GM21515 (cell line): ENCODE measurements around the gene NRIP1.

Source experiments
- ATAC-seq: cut with Tn5 transposase; IDR thresholded peaks from one replicate; pipeline ENCODE4 v1.9.1; 2021; ENCODE audit not compliant: unreplicated experiment

The NRIP1 gene

GRCh38 chr21:15010645-15011044 is 54.2 kb downstream of the NRIP1 start:
- ATAC-seq, result no peak

DNA sequence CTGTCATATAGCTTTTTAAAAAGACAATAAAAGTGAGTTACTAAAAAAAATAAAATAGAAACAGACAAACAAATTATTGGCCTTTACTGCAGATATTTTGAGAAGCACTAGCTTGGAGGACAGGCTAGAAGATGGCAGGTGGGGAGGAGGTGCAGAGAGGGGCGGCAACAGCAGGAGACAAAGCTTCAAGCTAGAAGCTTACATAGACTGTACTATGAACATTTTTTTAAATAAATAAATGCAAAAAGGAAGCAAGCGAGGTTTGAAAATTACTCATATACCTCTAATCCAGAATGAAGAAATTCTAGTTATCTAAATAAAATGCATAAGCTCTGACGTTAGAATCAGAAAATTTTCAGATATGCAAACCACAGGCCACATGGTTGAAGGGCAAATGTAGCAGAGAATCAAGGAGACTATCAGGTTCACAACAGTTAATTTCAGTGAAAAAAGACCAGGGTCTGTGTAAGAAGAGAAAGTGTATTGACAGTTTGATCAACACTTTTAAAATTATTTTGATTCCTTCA is 54.9 kb downstream of the NRIP1 start:
- ATAC-seq, result no peak

- no peak for ATAC-seq
Measured at GRCh38 chr21:15007716-15008296, 57.0 kb downstream of the NRIP1 start.

GRCh38 chr21:15006594-15007230 is 58.1 kb downstream of the NRIP1 start:
- ATAC-seq, result no peak

DNA sequence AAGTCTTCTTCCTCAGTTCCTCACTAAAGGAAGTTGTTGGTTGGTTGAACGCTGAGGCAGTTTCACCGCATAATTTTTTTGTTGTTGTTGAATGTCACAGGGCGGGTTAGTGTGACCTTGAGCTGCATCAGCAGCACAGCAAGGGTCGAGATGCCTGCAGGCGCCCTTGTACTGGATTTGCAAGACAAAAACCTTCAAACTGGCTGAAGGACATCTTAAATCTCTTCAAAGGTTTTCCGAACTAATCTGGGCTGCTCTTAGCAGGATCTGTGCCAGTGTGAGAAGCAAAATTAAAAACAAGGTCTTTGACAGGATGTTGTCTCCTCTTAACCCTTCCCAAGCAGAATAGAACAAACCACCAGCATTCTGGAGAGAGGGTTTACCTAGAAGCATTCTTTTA is 59.4 kb downstream of the NRIP1 start:
- ATAC-seq, result no peak

DNA sequence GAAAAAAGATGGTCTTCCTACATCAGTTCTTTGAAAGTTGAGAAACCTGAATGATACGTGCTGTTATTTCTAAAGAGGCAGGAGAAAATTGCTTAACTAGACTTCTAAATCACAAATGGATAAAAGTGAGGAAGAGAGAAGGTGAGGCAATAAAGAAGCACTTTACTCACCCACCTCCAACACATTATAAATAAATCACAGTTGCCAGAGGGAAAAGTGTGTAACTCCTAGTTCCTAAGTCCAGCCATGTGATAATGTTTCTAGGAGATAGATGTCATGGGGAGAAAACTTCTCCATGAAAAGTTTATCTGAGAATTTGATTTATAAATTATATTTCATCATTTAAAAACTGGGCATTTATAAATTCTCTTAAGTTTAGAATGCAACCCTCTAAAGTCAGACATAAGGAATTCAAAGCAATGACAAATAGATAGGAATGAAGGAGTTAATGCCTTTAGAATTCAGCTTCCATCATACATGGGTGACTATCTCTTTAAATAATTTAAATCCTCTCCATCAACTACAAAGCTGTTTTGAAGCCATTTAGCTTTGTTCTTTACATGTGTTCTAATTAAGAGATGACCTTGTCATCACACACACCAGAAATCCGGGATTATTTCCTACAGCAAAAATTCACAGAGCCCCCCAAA is 60.0 kb downstream of the NRIP1 start:
- no peak for ATAC-seq

DNA sequence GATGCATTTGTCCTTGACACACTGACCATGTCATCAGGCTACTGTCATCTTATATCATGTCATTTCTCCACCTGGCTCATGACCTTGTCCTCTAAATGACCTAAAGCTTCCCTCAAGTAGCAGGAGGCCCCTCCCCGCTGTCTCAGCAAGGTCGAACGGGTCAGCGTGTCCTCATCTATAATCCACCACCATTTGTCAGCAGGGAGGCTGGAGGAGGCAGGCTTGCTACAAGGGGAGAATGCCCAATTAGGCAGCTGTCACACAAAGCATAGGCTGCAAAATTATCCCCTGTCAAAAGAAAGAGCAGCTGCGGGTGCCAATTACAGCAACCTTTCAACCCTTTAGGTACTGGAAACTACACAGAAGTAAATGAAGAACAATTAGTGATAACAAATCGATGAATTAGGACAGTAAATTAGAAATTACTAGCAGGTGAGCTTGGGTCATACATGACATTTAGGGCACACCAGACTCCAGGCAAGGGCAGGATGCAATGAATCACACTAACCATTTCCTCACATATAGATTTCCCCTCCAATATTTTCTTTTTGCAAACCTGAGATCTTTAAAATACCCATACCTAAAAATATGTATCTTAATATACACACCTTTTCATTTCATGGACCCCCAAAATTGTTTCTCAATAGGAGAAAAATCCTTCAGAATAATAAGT is 61.2 kb downstream of the NRIP1 start:
- no peak for ATAC-seq

DNA sequence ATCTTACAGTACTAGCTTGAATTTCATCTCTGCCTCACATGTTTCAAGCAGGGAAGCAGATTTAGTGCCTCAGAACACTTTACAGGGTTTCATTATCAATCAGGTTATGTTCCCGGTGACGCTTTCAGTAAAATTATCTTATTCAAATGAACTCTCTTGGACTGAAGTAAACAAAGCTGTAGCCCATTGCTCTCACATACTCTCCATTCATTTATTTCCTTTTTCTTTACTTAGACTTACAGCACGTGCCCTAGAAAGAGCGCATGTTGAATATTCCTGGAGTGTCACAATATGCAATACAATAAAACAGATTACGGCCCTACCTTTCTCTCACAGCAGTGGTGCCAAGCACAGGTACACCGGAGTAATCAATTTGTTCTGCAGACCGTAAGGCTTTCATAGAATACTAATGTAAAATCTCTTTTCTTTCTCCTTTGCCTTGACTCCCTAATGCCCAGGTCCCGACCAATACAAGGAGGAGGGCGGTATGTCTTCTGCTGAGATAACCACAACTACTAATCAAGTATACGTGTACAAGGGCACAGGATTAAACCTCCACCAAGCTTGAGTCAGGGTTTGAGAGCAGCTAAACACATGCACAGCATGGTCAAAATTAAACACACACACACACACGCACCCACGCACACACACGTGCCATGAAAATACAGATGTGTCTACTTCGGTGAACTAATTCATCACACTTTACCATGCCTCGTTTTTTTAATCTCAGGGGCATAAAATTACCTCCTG is 62.8 kb downstream of the NRIP1 start:
- ATAC-seq, result peak; percentile 60

DNA sequence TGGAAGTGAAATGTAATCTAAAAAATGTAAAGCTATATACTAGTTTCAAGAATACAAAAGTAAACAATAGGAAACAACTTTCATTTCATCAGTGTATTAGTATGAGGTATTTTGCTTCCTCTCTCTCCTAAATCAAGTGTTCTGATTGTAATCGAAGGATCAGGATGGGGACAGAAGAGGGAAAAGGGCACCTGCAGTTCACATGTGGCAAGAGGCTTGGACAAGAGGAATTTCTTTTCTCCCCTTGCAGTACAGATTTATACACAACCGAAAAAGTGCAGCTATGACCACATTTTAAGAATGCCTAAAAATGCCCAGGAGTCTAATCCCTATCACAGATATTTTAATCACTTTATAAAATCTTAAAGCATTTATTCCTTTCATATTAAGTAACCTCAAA is 63.7 kb downstream of the NRIP1 start:
- no peak for ATAC-seq

GRCh38 chr21:15000081-15000480 is 64.7 kb downstream of the NRIP1 start:
- ATAC-seq, result no peak

DNA sequence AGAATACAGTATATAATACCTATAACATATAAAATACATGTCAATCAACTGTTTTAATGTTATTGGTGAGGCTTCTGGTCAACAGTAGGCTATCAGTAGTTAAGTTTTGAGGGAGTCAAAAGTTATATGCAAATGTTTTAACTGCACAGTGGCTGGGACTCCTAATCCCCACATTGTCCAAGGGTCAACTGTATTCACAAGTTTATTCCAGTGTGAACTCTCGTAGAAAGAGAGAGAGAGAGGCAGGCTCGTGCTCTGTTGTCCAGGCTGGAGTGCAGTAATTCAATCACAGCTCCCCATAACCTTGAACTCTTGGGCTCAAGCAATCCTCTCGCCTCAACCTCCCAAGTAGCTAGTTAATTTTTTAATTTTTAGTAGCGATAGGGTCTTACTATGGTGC is 66.0 kb downstream of the NRIP1 start:
- no peak for ATAC-seq

- ATAC-seq, result no peak
Measured at GRCh38 chr21:14998336-14998735, 66.5 kb downstream of the NRIP1 start.

- no peak for ATAC-seq
Measured at GRCh38 chr21:14995695-14996490, 68.9 kb downstream of the NRIP1 start.

DNA sequence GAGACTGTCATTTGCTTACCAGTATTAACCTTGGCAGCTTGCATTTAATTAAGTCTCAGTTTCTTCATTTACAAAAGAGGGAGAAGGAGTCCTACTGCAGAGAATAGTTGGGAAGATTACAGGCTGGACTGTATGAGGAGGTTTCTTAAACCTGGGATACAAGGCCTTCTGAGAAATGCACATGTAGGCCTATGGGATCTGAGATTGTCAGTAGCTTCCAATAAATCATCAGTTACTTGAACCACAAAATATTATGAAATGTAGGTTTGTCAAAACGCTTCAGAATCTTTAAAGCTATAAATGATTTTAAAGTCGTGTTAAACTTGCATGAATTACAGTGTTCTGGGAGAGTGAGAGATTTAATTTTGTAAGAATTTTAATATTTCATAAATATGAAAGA is 69.6 kb downstream of the NRIP1 start:
- no peak for ATAC-seq

DNA sequence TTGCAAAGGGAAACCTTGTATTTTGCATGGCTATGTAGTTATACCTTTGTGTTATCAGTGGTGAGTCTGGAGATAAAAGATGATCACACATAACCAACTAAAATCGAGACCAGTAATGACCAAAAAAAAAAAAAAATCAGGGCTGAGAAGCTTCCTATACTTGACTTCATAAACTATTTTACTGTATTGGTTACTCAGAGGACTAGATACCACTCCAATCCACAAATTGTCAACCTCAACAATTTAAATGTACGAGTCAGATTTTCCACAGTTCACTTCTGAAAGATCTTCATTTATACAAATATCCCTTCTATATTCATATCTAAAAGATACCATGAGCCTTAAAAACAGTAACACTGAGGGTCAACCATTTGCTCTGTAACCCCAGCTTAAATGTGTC is 71.7 kb downstream of the NRIP1 start:
- ATAC-seq, result no peak

- ATAC-seq, result no peak
Measured at GRCh38 chr21:14991957-14992356, 72.8 kb downstream of the NRIP1 start.

- ATAC-seq, result no peak
Measured at GRCh38 chr21:14989359-14989758, 75.4 kb downstream of the NRIP1 start.

DNA sequence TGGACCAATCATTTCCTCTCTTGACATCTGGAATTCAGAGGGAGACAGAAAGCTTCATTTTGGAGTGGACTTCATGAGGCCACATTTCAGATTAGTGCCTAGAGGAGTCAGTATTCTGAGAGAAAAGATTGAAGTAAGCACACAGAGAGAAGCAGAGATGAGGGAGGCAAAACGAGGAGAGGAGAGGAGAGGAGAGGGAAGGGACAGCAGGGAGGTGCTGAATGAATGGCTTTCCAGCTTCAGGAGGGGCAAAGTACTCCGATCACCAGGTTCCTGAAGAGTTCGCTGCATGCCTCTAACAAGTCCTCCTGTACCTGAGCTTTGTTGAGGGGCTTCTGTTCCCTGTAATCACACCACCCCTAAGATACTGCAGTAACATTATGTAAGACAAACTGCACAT is 76.0 kb downstream of the NRIP1 start:
- no peak for ATAC-seq

- no peak for ATAC-seq
Measured at GRCh38 chr21:14987370-14988170, 77.2 kb downstream of the NRIP1 start.

GRCh38 chr21:14985306-14985705 is 79.5 kb downstream of the NRIP1 start:
- ATAC-seq, result no peak
